HUES6 (cell line): ENCODE measurements around the gene TRPV5.

Source experiments
- H3K27ac ChIP-seq: 2 replicates; pipeline ENCODE4 v1.7.0; 2013; ENCODE audit warnings: low read depth, mild to moderate bottlenecking, low read length, inconsistent platforms
- H3K27me3 ChIP-seq: 2 replicates; pipeline ENCODE4 v1.6.1; 2013; ENCODE audit warnings: low read length; ENCODE audit not compliant: control insufficient read depth, insufficient read depth
- H3K36me3 ChIP-seq: 2 replicates; pipeline ENCODE4 v1.6.1; 2013; ENCODE audit warnings: low read length; ENCODE audit not compliant: control insufficient read depth, insufficient read depth
- H3K4me1 ChIP-seq: 2 replicates; pipeline ENCODE4 v1.6.1; 2013; ENCODE audit warnings: low read length; ENCODE audit not compliant: control insufficient read depth, insufficient read depth
- H3K4me3 ChIP-seq: 2 replicates; pipeline ENCODE4 v1.5.1; 2013; ENCODE audit warnings: low read depth, low read length
- H3K9ac ChIP-seq: one replicate; pipeline ENCODE4 v1.6.1; 2013; ENCODE audit warnings: mild to moderate bottlenecking, low read length
- H3K9me3 ChIP-seq: 2 replicates; pipeline ENCODE4 v1.6.1; 2013; ENCODE audit warnings: low read depth, low read length; ENCODE audit not compliant: control insufficient read depth, insufficient read depth

The TRPV5 gene

DNA sequence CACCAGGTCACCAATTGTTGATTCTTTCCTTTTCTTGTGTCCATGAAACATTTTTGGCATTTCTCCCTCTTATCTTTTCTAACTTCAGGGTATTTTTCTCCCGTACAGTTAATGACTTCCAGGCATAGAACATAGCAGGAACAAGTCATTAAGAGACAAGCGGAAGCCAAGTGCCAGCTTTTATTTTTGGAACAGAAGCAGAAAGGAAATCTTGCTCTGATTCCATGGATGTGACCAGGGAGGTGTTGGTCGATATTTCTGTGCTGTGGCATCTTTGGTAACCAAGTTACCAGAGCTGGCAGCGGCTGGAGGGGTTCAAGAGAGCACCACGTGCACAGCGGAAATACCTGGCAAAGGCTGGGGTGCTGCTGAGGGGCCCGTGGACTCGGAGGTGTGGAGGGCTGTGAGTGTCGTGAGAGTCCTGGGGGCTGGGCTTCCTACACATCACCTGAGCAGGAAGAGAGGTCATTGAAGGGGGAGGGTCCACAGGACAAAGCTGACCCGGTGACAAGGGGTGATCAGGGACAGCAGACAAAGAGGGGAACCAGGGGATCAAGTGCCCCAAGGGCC lies 7.5 kb upstream of the TRPV5 start:
- no peaks in the 10 kb centered on the region for H3K27me3 ChIP-seq
- no peaks in the 10 kb centered on the region for H3K36me3 ChIP-seq
- no peak overlapping the region for H3K9ac ChIP-seq
- no peaks in the 10 kb centered on the region; the same call in 1 of the 2 replicates for H3K4me1 ChIP-seq
- H3K4me3 ChIP-seq: no peak overlapping the region
- no peaks in the 10 kb centered on the region for H3K9me3 ChIP-seq
- H3K27ac ChIP-seq: no peak overlapping the region

DNA sequence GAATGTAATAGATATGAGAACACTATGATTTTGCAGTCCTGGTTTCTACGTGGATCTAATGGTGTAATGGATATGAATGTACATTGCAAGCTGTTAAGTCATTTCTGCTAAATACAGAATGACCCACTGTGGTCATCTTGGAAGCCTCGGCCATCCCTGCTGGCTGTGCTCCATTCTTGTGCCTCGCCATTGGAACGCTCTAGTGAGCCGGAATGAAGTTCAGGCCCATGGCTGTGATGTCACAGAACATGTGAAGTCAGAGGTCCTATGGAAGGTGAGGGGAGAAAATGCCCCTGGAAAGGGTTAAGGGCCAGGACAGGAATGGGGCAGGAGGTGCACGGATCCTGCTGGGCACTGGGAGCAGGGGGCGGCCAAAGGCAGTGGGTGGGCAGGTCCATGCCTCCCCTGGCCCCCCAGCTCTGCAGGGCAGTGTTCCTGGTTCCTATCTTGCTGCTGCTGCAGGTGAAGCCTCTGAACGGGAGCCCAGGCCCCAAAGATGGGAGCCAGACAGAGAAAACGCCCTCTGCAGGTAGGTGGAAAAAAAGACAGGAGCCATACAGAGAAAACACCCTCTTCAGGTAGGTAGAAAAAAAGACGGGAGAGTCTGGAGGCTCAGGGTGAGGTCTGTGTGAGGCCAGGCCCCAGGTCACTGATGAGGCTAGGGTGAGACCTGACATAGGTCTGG lies 5.8 kb upstream of the TRPV5 start, which contains the start of gene LLCFC1:
TSS of gene LLCFC1 (plus strand) at position 259 of the 685 bp plus-strand sequence. CDS start at position 397, 138 bp downstream.
- no peak within 1 kb of the TSS for H3K27ac ChIP-seq
- H3K36me3 ChIP-seq: no peaks in the 10 kb centered on the region
- H3K9me3 ChIP-seq: no peaks in the 10 kb centered on the region
- no peak within 1 kb of the TSS for H3K9ac ChIP-seq
- H3K4me3 ChIP-seq: no peak within 1 kb of the TSS
- no peaks in the 10 kb centered on the region for H3K27me3 ChIP-seq
- H3K4me1 ChIP-seq: no peaks in the 10 kb centered on the region; the same call in 1 of the 2 replicates

DNA sequence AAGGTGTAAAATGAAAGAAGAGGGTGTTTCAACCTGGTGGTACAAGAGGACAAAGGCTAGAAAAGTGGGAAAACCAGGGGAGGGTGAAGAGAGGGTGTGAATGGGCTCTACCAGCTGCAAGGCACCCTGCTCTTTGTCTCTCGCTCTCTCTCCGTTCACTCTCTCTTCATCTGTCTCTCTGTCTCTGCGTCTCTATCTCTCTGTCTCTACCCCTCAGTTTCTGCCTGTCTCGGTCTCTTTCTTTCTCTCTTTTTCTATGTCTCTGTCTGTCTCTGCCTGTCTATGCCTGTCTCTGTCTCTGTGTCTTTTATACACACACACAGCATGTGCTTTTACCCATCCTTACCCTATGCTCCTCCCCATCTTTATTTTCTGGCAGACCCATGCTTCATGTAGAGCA lies 5.1 kb upstream of the TRPV5 start:
- Histone ChIP-seq H3K36me3 (no peaks in the 10 kb centered on the region), H3K9me3 (no peaks in the 10 kb centered on the region), H3K4me1 (no peaks in the 10 kb centered on the region; the same call in 1 of the 2 replicates), H3K27me3 (no peaks in the 10 kb centered on the region), H3K9ac (no peak overlapping the region), H3K4me3 (no peak overlapping the region), H3K27ac (no peak overlapping the region)

DNA sequence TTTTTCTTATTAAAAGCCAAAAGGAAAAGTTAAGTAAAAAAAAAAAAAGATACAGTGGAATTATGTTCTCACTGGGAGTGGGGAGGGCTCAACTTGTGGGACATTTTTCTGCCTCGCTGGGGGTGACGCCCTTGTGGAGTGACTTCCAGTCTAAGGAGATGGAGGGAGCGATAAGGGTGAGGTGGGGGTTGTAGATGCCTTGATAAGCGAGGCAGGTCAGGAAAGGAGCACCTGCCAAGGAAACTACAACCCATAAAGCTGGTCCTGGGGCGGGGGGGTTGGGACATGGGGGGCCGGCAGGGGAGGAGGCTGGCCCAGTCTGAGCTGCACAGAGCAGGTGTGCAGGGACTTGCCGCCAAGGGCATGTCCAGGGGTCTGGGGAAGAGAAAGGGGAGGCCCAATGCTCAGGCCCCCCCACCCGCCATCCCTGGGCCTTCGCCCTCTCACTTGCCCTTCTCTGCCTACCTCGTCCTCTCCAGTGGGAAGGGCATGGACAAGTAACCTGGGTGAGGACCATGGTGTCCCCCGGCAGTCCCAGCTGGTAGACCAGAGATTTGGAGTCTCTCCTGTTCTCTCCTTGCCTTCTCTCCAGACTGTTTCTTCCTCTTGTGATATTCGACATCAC lies 2.5 kb upstream of the TRPV5 start:
- Histone ChIP-seq H3K36me3 (no peaks in the 10 kb centered on the region), H3K9ac (no peak overlapping the region), H3K4me1 (no peaks in the 10 kb centered on the region; the same call in 1 of the 2 replicates), H3K27ac (no peak overlapping the region), H3K27me3 (no peaks in the 10 kb centered on the region), H3K4me3 (no peak overlapping the region), H3K9me3 (no peaks in the 10 kb centered on the region)

DNA sequence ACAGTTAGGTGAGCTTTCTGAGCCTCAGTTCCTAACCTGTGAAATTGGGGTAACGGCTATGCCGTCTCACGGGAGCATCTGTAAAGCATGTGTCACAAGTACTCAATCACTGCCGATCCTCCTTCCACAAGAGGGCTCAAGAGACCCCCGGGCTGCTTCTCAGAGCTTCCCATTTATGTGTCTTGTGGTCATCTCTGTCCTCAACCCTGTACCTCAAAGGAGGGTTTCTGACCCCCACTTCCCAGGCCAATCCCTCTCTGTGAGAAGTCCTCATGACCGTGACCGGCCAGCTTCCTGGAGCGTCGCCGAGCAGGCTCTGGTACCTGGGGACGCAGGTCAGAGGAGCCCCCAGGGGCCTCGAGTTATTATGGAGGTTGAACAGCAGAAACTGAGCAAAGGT lies 510 bp upstream of the TRPV5 start:
- no peaks in the 10 kb centered on the region for H3K27me3 ChIP-seq
- no peak overlapping the region for H3K9ac ChIP-seq
- H3K4me3 ChIP-seq: no peak overlapping the region
- no peaks in the 10 kb centered on the region for H3K36me3 ChIP-seq
- H3K9me3 ChIP-seq: no peaks in the 10 kb centered on the region
- no peak overlapping the region for H3K27ac ChIP-seq
- no peaks in the 10 kb centered on the region for H3K4me1 ChIP-seq

DNA sequence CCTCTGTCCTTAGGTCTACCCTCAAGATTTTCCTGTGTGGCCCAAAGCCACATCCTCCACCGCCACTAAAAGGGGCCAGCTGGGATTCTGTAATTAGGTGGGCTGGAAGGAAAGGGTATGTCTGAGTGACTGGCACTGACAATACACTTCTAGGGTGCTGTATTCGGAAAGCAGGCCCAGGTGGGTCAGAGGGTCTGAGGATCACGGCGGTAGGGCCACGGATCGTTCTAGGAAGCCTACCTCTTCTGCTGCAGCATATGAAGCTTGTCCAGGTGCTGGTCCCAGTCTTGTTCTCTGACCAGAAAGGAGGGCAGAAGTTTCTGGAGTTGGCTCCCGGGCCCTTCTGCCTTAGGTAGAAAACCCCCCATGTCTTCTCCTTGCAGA lies 462 bp downstream of the TRPV5 start:
- Histone ChIP-seq H3K4me3 (no peak overlapping the region), H3K4me1 (no peaks in the 10 kb centered on the region)

DNA sequence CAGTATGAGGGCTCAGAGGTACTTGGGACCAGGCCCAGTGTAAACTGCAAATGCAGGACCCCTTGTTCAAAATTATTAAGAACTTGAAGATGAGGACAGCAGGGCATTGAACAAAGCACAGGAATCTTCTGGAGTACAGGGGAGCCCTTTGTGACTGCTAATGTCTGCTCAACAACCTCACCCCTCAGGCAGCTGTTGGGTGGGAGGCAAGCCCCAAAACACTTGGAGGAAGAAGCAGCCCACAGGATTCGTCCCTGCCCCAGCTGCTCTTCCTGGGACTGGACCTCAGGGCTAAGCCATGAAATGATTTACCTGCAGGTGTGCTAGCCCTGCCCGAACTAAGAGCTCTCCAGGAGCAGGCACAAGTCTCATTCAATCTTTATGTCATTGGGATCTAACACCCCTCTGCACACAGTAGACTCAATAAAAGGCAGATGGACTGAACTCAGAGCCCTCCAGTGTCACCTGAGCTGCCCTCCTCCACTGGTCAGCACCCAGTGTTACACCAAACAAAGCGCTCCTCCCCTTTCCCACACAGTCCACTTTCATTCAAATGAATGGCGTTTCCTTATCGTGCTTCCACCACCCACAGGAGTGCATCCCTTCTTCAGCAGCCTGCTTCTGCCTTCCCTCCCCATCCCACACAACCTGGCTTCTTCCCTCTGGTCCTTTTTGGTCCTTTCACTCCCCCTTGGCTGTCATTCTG lies 1.0 kb downstream of the TRPV5 start:
- Histone ChIP-seq H3K4me1 (no peaks in the 10 kb centered on the region), H3K9ac (no peak overlapping the region), H3K9me3 (no peaks in the 10 kb centered on the region), H3K4me3 (no peak overlapping the region), H3K27me3 (0 out of 2 replicates have a peak, but pooled peaks cover 3% of the 10 kb centered on the region), H3K36me3 (no peaks in the 10 kb centered on the region), H3K27ac (no peak overlapping the region)

More for the DNA sequence above, 462 bp downstream of the TRPV5 start:
- Histone ChIP-seq H3K9ac (no peak overlapping the region), H3K27me3 (0 out of 2 replicates have a peak, but pooled peaks cover under 1% of the 10 kb centered on the region), H3K9me3 (no peaks in the 10 kb centered on the region), H3K27ac (no peak overlapping the region), H3K36me3 (no peaks in the 10 kb centered on the region)

DNA sequence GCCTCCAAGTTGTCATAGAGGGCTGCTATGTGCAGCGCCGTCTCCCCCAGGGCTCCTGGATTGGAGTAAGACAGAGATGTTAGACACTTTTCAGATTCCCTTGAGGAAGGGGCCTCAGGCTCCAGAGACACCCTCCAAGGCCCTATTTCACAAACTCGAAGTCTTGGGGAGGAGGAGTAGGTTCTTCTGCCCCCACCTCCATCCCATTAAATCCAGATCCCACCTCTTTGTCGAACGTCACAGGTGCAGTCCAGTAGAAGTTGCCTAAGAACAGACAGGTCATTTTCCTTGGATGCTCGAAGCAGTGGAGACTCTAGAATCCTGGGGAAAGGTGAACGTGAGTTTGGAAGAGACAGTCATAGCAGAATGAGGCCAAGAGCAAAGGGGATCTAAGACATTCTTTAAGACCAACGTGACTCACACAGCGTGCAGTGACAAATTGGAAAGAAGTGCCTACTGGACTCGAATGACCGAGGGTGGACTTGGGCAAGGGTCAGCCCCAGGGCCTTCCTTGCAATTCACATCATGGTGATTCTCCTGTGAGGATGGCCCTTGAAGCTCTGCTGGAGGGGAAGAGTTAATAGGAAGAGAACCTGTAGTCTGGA lies 3.3 kb downstream of the TRPV5 start:
- Histone ChIP-seq H3K27me3 (peaks cover 16% of the 10 kb centered on the region), H3K9ac (no peak overlapping the region), H3K9me3 (no peaks in the 10 kb centered on the region), H3K36me3 (no peaks in the 10 kb centered on the region), H3K27ac (no peak overlapping the region), H3K4me1 (no peaks in the 10 kb centered on the region), H3K4me3 (no peak overlapping the region)

DNA sequence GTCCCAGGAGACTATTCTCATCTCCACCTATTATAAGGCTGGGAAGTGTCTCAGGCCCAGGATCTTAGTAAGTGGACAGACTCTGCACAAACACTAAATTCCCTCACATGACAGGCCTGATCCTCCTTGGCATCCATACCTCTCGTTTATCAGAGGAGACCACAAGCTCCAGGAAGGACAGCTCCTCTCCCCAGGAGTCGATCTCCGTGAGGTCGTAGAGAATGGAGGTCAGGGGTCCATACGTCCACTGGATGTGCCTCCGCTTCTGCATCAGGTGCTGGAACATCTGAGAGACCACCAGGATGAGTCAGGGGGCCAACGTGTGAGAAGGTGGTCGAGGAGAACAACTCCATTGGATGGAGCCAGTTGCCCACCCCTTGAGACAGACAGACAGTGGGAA lies 5.6 kb downstream of the TRPV5 start:
- H3K4me1 ChIP-seq: no peaks in the 10 kb centered on the region

DNA sequence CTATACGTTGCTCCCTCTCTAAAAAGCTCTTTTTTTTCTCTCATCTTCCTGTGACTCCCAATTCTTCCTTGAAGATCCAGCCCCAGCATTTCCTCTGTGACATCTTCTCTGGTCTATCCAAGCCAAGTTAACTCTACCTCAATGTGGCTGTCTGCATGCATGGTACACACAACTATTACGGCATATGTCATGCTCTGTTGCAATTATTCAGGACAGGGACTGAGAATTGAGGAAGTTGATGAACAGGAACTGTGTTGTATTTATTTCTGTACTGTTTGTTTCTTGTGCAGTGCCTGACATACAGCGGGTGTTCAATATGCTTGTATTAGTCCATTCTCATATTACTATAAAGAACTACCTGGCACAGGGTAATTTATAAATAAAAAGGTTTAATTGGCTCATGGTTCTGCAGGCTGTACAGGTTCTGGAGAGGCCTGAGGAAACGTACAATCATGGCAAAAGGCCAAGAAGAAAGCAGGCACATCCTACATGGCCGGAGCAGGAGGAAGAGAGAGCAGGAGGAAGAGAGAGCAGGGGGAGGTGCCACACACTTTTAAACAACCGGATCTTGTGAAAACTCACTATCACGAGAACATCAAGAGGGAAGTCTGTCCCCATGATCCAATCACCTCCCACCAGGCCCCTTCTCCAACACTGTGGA lies 6.3 kb downstream of the TRPV5 start:
- peaks cover 16% of the 10 kb centered on the region for H3K27me3 ChIP-seq
- H3K4me3 ChIP-seq: no peak overlapping the region
- H3K4me1 ChIP-seq: no peaks in the 10 kb centered on the region
- H3K27ac ChIP-seq: no peak overlapping the region
- H3K9ac ChIP-seq: no peak overlapping the region
- H3K9me3 ChIP-seq: no peaks in the 10 kb centered on the region
- no peaks in the 10 kb centered on the region for H3K36me3 ChIP-seq

More for the DNA sequence above, 5.6 kb downstream of the TRPV5 start:
- no peaks in the 10 kb centered on the region for H3K36me3 ChIP-seq
- H3K27me3 ChIP-seq: peaks cover 16% of the 10 kb centered on the region
- H3K9me3 ChIP-seq: no peaks in the 10 kb centered on the region
- no peak overlapping the region for H3K4me3 ChIP-seq
- H3K9ac ChIP-seq: no peak overlapping the region
- H3K27ac ChIP-seq: no peak overlapping the region
